HepG2 (cell line): ENCODE data around the gene SERAC1. TPM values are rescaled to one million over a fixed set of nuclear protein-coding genes. Genes with fewer than 3 reads are reported as not detected.

Experiments
- ATAC-seq: fragments of 200-7000 bp; cut with Tn5 transposase; 3 replicates; pipeline ENCODE4 v1.9.1; 2020; ENCODE audit warnings: mild to moderate bottlenecking, moderate library complexity
- Bru-seq: library from RNA; stranded (reverse); fragments of 400-500 nt; gene quantifications from one replicate; lab custom pipeline; 2021; lab: Mats Ljungman, UMichigan
- BruChase-seq, 2 experiments: library from RNA; stranded (reverse); fragments of 400-500 nt; gene quantifications; one replicate each; lab custom pipeline; 2021; lab: Mats Ljungman, UMichigan
- BruUV-seq: library from RNA; stranded (reverse); fragments of 400-500 nt; replicated peaks from 2 replicates; lab custom pipeline; 2021; lab: Mats Ljungman, UMichigan
- CTCF ChIA-PET: fragments of 300-600 bp; formaldehyde crosslinking; extraction: SDS; loops from one replicate; lab custom pipeline; 2021; ENCODE audit warnings: low total read pairs, inconsistent platforms, low intra/inter-chr PET ratio; lab: Yijun Ruan, JAX
- POLR2A ChIA-PET: fragments of 350-600 bp; sonication (Branson Sonifier 250); formaldehyde crosslinking; loops from one replicate; lab custom pipeline; 2020; ENCODE audit warnings: antibody characterized with exemption, inconsistent platforms; lab: Yijun Ruan, JAX
- DNase-seq: peaks from one replicate; pipeline ENCODE4 v3.0.0-alpha.2; 2015; ENCODE audit warnings: low spot score
- FAIRE-seq: peaks from 3 replicates; lab custom pipeline; 2011; peaks lifted over from hg19 to GRCh38; lab: Jason Lieb, UNC
- H2AFZ ChIP-seq: one replicate; pipeline ENCODE4 v1.6.1; 2011; ENCODE audit warnings: low read length, inconsistent platforms
- H3K27ac ChIP-seq: fragments of 300-600 bp; 3 replicates; pipeline ENCODE4 v1.8.0; 2011; ENCODE audit warnings: mixed run types, mild to moderate bottlenecking, mixed read lengths, low read length, inconsistent platforms; ENCODE audit not compliant: insufficient read depth; ENCODE audit errors: extremely low read length
- H3K27me3 ChIP-seq, 2 experiments: fragments of 200-600 bp in 1 of 2; 2 replicates in 1 of 2; 3 replicates in 1 of 2; pipeline versions ENCODE4 v1.6.0 to v1.8.0; 2011; ENCODE audit warnings: low read length in 2 of 2, mild to moderate bottlenecking in 2 of 2, moderate library complexity in 2 of 2, inconsistent platforms in 1 of 2; ENCODE audit not compliant: insufficient read depth in 2 of 2, control insufficient read depth in 1 of 2
- H3K36me3 ChIP-seq, 2 experiments: fragments of 200-600 bp in 1 of 2; replicated peaks in 1 of 2; 2 replicates in 1 of 2; 3 replicates in 1 of 2; pipeline versions ENCODE4 v1.5.1 to v1.8.0; 2011; ENCODE audit warnings: low read length in 2 of 2, inconsistent platforms in 1 of 2; ENCODE audit not compliant: insufficient read depth in 2 of 2, control insufficient read depth in 1 of 2
- H3K4me1 ChIP-seq: 2 replicates; pipeline ENCODE4 v1.5.1; 2012; ENCODE audit warnings: low read length, inconsistent platforms; ENCODE audit not compliant: insufficient read depth
- H3K4me2 ChIP-seq: 2 replicates; pipeline ENCODE4 v1.6.0; 2011; ENCODE audit warnings: low read depth, low read length, inconsistent platforms
- H3K4me3 ChIP-seq, 3 experiments: fragments of 200-600 bp in 1 of 3; sonication (generic), shearing (Covaris generic) in 1 of 3; replicated peaks in 1 of 3; 2 replicates each; pipeline ENCODE4 v1.5.1; 2011 to 2016; ENCODE audit warnings: low read length in 3 of 3, inconsistent platforms in 2 of 3, low read depth in 2 of 3, mild to moderate bottlenecking in 2 of 3, control low read depth in 1 of 3, mixed read lengths in 1 of 3; ENCODE audit not compliant: insufficient read depth in 1 of 3
- H3K79me2 ChIP-seq: one replicate; pipeline ENCODE4 v1.6.1; 2011; ENCODE audit warnings: low read length, inconsistent platforms; ENCODE audit not compliant: insufficient read depth
- H3K9ac ChIP-seq: 2 replicates; pipeline ENCODE4 v1.6.0; 2011; ENCODE audit warnings: mild to moderate bottlenecking, low read depth, low read length, inconsistent platforms; ENCODE audit not compliant: insufficient read depth
- H3K9me3 ChIP-seq: 2 replicates; pipeline ENCODE4 v1.5.1; 2012; ENCODE audit warnings: mild to moderate bottlenecking, low read length
- H4K20me1 ChIP-seq: 2 replicates; pipeline ENCODE4 v1.6.0; 2011; ENCODE audit warnings: inconsistent platforms, mild to moderate bottlenecking, low read length, moderate library complexity; ENCODE audit not compliant: insufficient read depth
- BCL3 ChIP-seq: sonication (generic); formaldehyde crosslinking; IDR thresholded peaks from 2 replicates; pipeline ENCODE4 v1.5.1; 2020; ENCODE audit warnings: mild to moderate bottlenecking, missing genetic modification reagents, moderate library complexity
- FOSL2 ChIP-seq: sonication (generic); formaldehyde crosslinking; IDR thresholded peaks from 2 replicates; pipeline ENCODE4 v1.4.0; 2020; ENCODE audit warnings: missing genetic modification reagents
- HNRNPLL ChIP-seq: fragments of 200-400 bp; formaldehyde crosslinking; IDR thresholded peaks from 2 replicates; pipeline ENCODE4 v1.6.1; 2017; ENCODE audit warnings: mild to moderate bottlenecking, low read depth, low read length; ENCODE audit not compliant: poor library complexity, severe bottlenecking
- KAT2B ChIP-seq: fragments of 150-350 bp; IDR thresholded peaks from 2 replicates; pipeline ENCODE4 v1.6.1; 2014; ENCODE audit warnings: low read depth, low read length, borderline replicate concordance
- NAIF1 ChIP-seq: sonication (generic); formaldehyde crosslinking; IDR thresholded peaks from 2 replicates; pipeline ENCODE4 v1.5.0; 2020; ENCODE audit warnings: mild to moderate bottlenecking, missing genetic modification reagents, borderline replicate concordance
- SMYD3 ChIP-seq: sonication (generic); formaldehyde crosslinking; IDR thresholded peaks from 2 replicates; pipeline ENCODE4 v1.8.1; 2023; ENCODE audit warnings: mild to moderate bottlenecking, missing genetic modification reagents
- SNAPC4 ChIP-seq: sonication (generic); formaldehyde crosslinking; IDR thresholded peaks from 2 replicates; pipeline ENCODE4 v1.4.0; 2020; ENCODE audit warnings: mild to moderate bottlenecking, missing genetic modification reagents
- SSRP1 ChIP-seq: IDR thresholded peaks from 2 replicates; pipeline ENCODE4 v1.6.1; 2016; ENCODE audit warnings: control low read depth
- THYN1 ChIP-seq: sonication (generic); formaldehyde crosslinking; IDR thresholded peaks from 2 replicates; pipeline ENCODE4 v1.8.1; 2023; ENCODE audit warnings: low read depth, mild to moderate bottlenecking, moderate library complexity, missing genetic modification reagents, borderline replicate concordance
- ZFX ChIP-seq: sonication (generic); formaldehyde crosslinking; IDR thresholded peaks from 2 replicates; pipeline ENCODE4 v1.4.0; 2020; ENCODE audit warnings: mild to moderate bottlenecking, low read depth, missing genetic modification reagents, moderate library complexity
- ZKSCAN5 ChIP-seq: sonication (generic); formaldehyde crosslinking; IDR thresholded peaks from 2 replicates; pipeline ENCODE4 v1.5.1; 2020; ENCODE audit warnings: mild to moderate bottlenecking, missing genetic modification reagents
- ZNF282 ChIP-seq: fragments of 450-650 bp; IDR thresholded peaks from 2 replicates; pipeline ENCODE4 v1.6.1; 2018; ENCODE audit not compliant: partially characterized antibody
- ZNF747 ChIP-seq: sonication (generic); formaldehyde crosslinking; IDR thresholded peaks from 2 replicates; pipeline ENCODE4 v1.8.1; 2023; ENCODE audit warnings: missing genetic modification reagents, mild to moderate bottlenecking, borderline replicate concordance
- ZNF761 ChIP-seq: sonication (generic); formaldehyde crosslinking; conservative IDR thresholded peaks from 2 replicates; pipeline ENCODE4 v1.4.0; 2020; ENCODE audit warnings: mild to moderate bottlenecking, missing genetic modification reagents
- WGBS: methylation state at CpG from one replicate; pipeline ENCODE4 v1.1.6; 2017; ENCODE audit warnings: low lambda C conversion rate; 5-methylcytosine and 5-hydroxymethylcytosine counted together
- in situ Hi-C: cut with HindIII; loops from 2 replicates; pipeline ENCODE4 v1.10.0; 2017; ENCODE audit warnings: low pct_unique_long_range_greater_than_20kb; ENCODE audit not compliant: extremely low pct_ligation_motif_present
- intact Hi-C: fragments of 100-400 bp; cut with micrococcal nuclease; formaldehyde crosslinking; loops from one replicate; pipeline ENCODE4 v1.10.0; 2022; ENCODE audit not compliant: unreplicated experiment
- long read RNA-seq, 2 experiments: library from RNA in 1 of 2; library from polyadenylated mRNA in 1 of 2; stranded (forward) in 1 of 2; unstranded in 1 of 2; transcript quantifications; one replicate each; pipeline ENCODE4 v2.0.0, GENCODE V29; 2019 to 2022
- polyA minus RNA-seq, 3 experiments: library from RNA; depleted of rRNA, polyadenylated mRNA; stranded (reverse); fragments of >200 nt; gene quantifications; 2 replicates each; pipeline ENCODE4 v1.2.3, GENCODE V29; 2011; ENCODE audit warnings: low replicate concordance in 1 of 3
- polyA plus RNA-seq, 8 experiments: library from polyadenylated mRNA; depleted of rRNA in 3 of 8; stranded (reverse) in 7 of 8; unstranded in 1 of 8; fragments of >200 nt; fragmentation: Illumina TruSeq in 4 of 8; extraction: Trizol in 4 of 8; gene quantifications; 2 replicates each; pipeline versions ENCODE4 v1.2.1 to v1.2.3, GENCODE V29; 2011 to 2016; ENCODE audit warnings: low read depth in 4 of 8, missing spikeins in 1 of 8, mixed read lengths in 1 of 8; ENCODE audit not compliant: insufficient read depth in 1 of 8
- total RNA-seq, 5 experiments: library from RNA; depleted of rRNA; stranded (reverse); fragments of >200 nt; fragmentation: Illumina TruSeq; extraction: Trizol; gene quantifications; 2 replicates each; pipeline ENCODE4 v1.2.3, GENCODE V29; 2016; ENCODE audit warnings: low read depth in 1 of 5

SERAC1 gene
- total RNA-seq (2016; rRNA removed; fragmentation: Illumina TruSeq; extraction: Trizol), result 8.1 and 9.6 TPM in 2 replicates
- total RNA-seq (2016; cell fraction: cytosol; rRNA removed; fragmentation: Illumina TruSeq; extraction: Trizol; ENCODE audit: low read depth), result 1.6 and 2.3 TPM in 2 replicates
- 7.7 and 9.8 TPM in 2 replicates for total RNA-seq (2016; cell fraction: insoluble cytoplasmic fraction; rRNA removed; fragmentation: Illumina TruSeq; extraction: Trizol)
- 3.9 and 4.2 TPM in 2 replicates for total RNA-seq (2016; cell fraction: membrane; rRNA removed; fragmentation: Illumina TruSeq; extraction: Trizol)
- total RNA-seq (2016; cell fraction: nucleus; rRNA removed; fragmentation: Illumina TruSeq; extraction: Trizol), result 7.4 and 8.9 TPM in 2 replicates
- polyA plus RNA-seq (2011; rRNA removed), result 4.5 and 5.5 TPM in 2 replicates
- 2.2 and 4.5 TPM in 2 replicates for polyA plus RNA-seq (2011; cell fraction: cytosol; rRNA removed)
- 4.5 and 5.0 TPM in 2 replicates for polyA plus RNA-seq (2011; cell fraction: nucleus; rRNA removed)
- 5.7 and 6.2 TPM in 2 replicates for polyA plus RNA-seq (2012)
- polyA plus RNA-seq (2016; cell fraction: cytosol; fragmentation: Illumina TruSeq; extraction: Trizol; ENCODE audit: low read depth), result 0.77 and 0.81 TPM in 2 replicates
- 6.7 and 7.8 TPM in 2 replicates for polyA plus RNA-seq (2016; cell fraction: insoluble cytoplasmic fraction; fragmentation: Illumina TruSeq; extraction: Trizol; ENCODE audit: low read depth)
- 2.3 TPM in 2 replicates for polyA plus RNA-seq (2016; cell fraction: membrane; fragmentation: Illumina TruSeq; extraction: Trizol; ENCODE audit: low read depth)
- 10.6 and 11.6 TPM in 2 replicates for polyA plus RNA-seq (2016; cell fraction: nucleus; fragmentation: Illumina TruSeq; extraction: Trizol; ENCODE audit: insufficient read depth, low read depth)
- polyA minus RNA-seq (2011; rRNA and poly(A)+ RNA removed; ENCODE audit: low replicate concordance), result 1.2 and 2.3 TPM in 2 replicates
- polyA minus RNA-seq (2011; cell fraction: cytosol; rRNA and poly(A)+ RNA removed), result 3.6 and 3.9 TPM in 2 replicates
- 9.7 and 11.6 TPM in 2 replicates for polyA minus RNA-seq (2011; cell fraction: nucleus; rRNA and poly(A)+ RNA removed)
- percentile 54 among the genes with signal in this experiment for Bru-seq, nascent RNA
- BruChase-seq, experiment 1, labeled RNA remaining after a 6-hour chase, result percentile 56 among the genes with signal in this experiment
- BruChase-seq, experiment 2, labeled RNA remaining after a 2-hour chase, result percentile 52 among the genes with signal in this experiment
- long read RNA-seq, experiment 1, partial matches to known transcripts, result 2 of 7 reads
- long read RNA-seq, experiment 1, other reads (novel, unspliced or antisense), result 3 of 7 reads
- long read RNA-seq, experiment 2, partial matches to known transcripts, result 2 of 17 reads
- long read RNA-seq, experiment 2, other reads (novel, unspliced or antisense), result 14 of 17 reads

- Histone ChIP-seq H3K36me3 (peaks cover 0 to 3% of the 10 kb centered on the region in 2 experiments; a peak in 1 of 5 replicates), H3K9ac (peak within 1 kb of the TSS; percentile 94), H2AFZ (peak within 1 kb of the TSS; percentile 90), H3K27me3 (no peaks in the 10 kb centered on the region; a peak in 1 of 5 replicates), H3K9me3 (no peaks in the 10 kb centered on the region), H3K79me2 (peaks cover 7% of the 10 kb centered on the region), H3K27ac (peak within 1 kb of the TSS; percentile 91), H4K20me1 (no peaks in the 10 kb centered on the region), H3K4me2 (peak within 1 kb of the TSS; percentile 87), H3K4me1 (peaks cover 39% of the 10 kb centered on the region), H3K4me3 (peak within 1 kb of the TSS; percentile 74 to 90 (median 87))
- no peak for DNase-seq
- CTCF ChIA-PET, result no interaction called here
- POLR2A ChIA-PET, result interaction anchor here (1.9 kb wide), 1 partner anchor 15 kb away, joined by 16 read pairs; no protein-coding TSS in a partner anchor
- FAIRE-seq, result no peak
- intact Hi-C loops (loop anchor here (1.0 to 2.0 kb wide), 2 partner anchors 25 to 37 kb away; no protein-coding TSS in a partner anchor), in situ Hi-C loops (no loop called here)
- 0% methylated on average over 1 of the region's 29 CpGs for WGBS
- no TSS peak for BruUV-seq
- peak; percentile 89; the same call in 2 of the 3 replicates for ATAC-seq
- TF ChIP-seq ZFX, result no peak
- TF ChIP-seq ZKSCAN5 (CRISPR knock-in tag), result no peak
- no peak for TF ChIP-seq SSRP1 (CRISPR knock-in tag)
- TF ChIP-seq NAIF1 (CRISPR knock-in tag), result no peak
- TF ChIP-seq HNRNPLL, result no peak
- no peak for TF ChIP-seq FOSL2 (CRISPR knock-in tag)
- TF ChIP-seq SNAPC4, result no peak
- TF ChIP-seq SMYD3 (CRISPR knock-in tag), result no peak
- TF ChIP-seq ZNF761, result no peak
- TF ChIP-seq BCL3 (CRISPR knock-in tag), result 0 out of 2 replicates have a peak, but pooled peaks have one; percentile 42
- TF ChIP-seq KAT2B, result no peak
- TF ChIP-seq ZNF747 (CRISPR knock-in tag), result peak; percentile 64; the same call in 1 of the 2 replicates
- no peak for TF ChIP-seq THYN1 (CRISPR knock-in tag)
- TF ChIP-seq ZNF282, result no peak
Measured at GRCh38 chr6:158168040-158168289, at the start of gene SERAC1. TSS of gene SERAC1 (minus strand) at chr6:158168262. CDS start at chr6:158158363, 9,899 bp downstream.
